T-helper 22 cell (primary cell): ENCODE measurements around the gene TEPSIN.

Source experiments
- DNase-seq: peaks from one replicate; pipeline ENCODE4 v3.0.0-alpha.2; 2020; ENCODE audit warnings: low read depth

TEPSIN gene

GRCh38 chr17:81250286-81251093 is 11.6 kb upstream of the TEPSIN start:
- no peak for DNase-seq

GRCh38 chr17:81249223-81250040 is 10.6 kb upstream of the TEPSIN start:
- DNase-seq, result no peak

- no peak for DNase-seq
Observed at GRCh38 chr17:81248649-81249048, 9.8 kb upstream of the TEPSIN start.

- DNase-seq, result no peak
Observed at GRCh38 chr17:81247339-81247990, 8.6 kb upstream of the TEPSIN start.

GRCh38 chr17:81246679-81247338 is 8.0 kb upstream of the TEPSIN start:
- no peak for DNase-seq

GRCh38 chr17:81246343-81246670 is 7.5 kb upstream of the TEPSIN start:
- no peak for DNase-seq

GRCh38 chr17:81245665-81246342 is 6.9 kb upstream of the TEPSIN start:
- no peak for DNase-seq

GRCh38 chr17:81245024-81245664 is 6.3 kb upstream of the TEPSIN start:
- DNase-seq, result no peak

GRCh38 chr17:81244358-81245023 is 5.6 kb upstream of the TEPSIN start:
- DNase-seq, result no peak

- DNase-seq, result no peak
Observed at GRCh38 chr17:81243333-81243664, 4.4 kb upstream of the TEPSIN start.

- DNase-seq, result no peak
Observed at GRCh38 chr17:81242421-81243332, 3.8 kb upstream of the TEPSIN start.

GRCh38 chr17:81241648-81242420 is 3.0 kb upstream of the TEPSIN start:
- no peak for DNase-seq

- DNase-seq, result no peak
Observed at GRCh38 chr17:81241203-81241602, 2.3 kb upstream of the TEPSIN start.

GRCh38 chr17:81240761-81241160 is 1.9 kb upstream of the TEPSIN start:
- no peak for DNase-seq

- no peak for DNase-seq
Observed at GRCh38 chr17:81239714-81240555, 1.1 kb upstream of the TEPSIN start.

GRCh38 chr17:81238490-81238814 is 403 bp downstream of the TEPSIN start:
- no peak for DNase-seq

GRCh38 chr17:81237591-81238489 is 1.0 kb downstream of the TEPSIN start:
- DNase-seq, result no peak
